NCI-H524 (cell line): ENCODE data around the gene SPAG16.
A peak's percentile ranks its signal among the peaks of the same experiment; 100 is the strongest.

ENCODE experiments used
- DNase-seq, 2 experiments: peaks; one replicate each; lab custom pipeline; 2025; lab: John Stamatoyannopoulos, UW

The SPAG16 gene

GRCh38 chr2:214077727-214078126, 793.5 kb downstream of the SPAG16 start:
- no peak for DNase-seq

GRCh38 chr2:214079032-214079431, 794.8 kb downstream of the SPAG16 start:
- DNase-seq: no peak

GRCh38 chr2:214088536-214088935, 804.3 kb downstream of the SPAG16 start:
- DNase-seq: peak; percentile 23 to 73

- DNase-seq: no peak
Observed at GRCh38 chr2:214096208-214096715, 812.0 kb downstream of the SPAG16 start.

GRCh38 chr2:214098811-214099210, 814.5 kb downstream of the SPAG16 start:
- DNase-seq: no peak

GRCh38 chr2:214100488-214100887, 816.2 kb downstream of the SPAG16 start:
- no peak for DNase-seq

GRCh38 chr2:214103276-214104001, 819.2 kb downstream of the SPAG16 start:
- no peak for DNase-seq

GRCh38 chr2:214104219-214104618, 820.0 kb downstream of the SPAG16 start:
- DNase-seq: no peak

- no peak for DNase-seq
Observed at GRCh38 chr2:214104967-214105366, 820.7 kb downstream of the SPAG16 start.

- DNase-seq: no peak
Observed at GRCh38 chr2:214107726-214108125, 823.5 kb downstream of the SPAG16 start.

GRCh38 chr2:214108598-214108997, 824.3 kb downstream of the SPAG16 start:
- no peak for DNase-seq

GRCh38 chr2:214117054-214117453, 832.8 kb downstream of the SPAG16 start:
- no peak for DNase-seq

GRCh38 chr2:214126135-214126534, 841.9 kb downstream of the SPAG16 start:
- DNase-seq: no peak

GRCh38 chr2:214127170-214127569, 842.9 kb downstream of the SPAG16 start:
- peak in 1 of 2 experiments; percentile 29 for DNase-seq

- DNase-seq: no peak
Observed at GRCh38 chr2:214127571-214127970, 843.3 kb downstream of the SPAG16 start.

- no peak for DNase-seq
Observed at GRCh38 chr2:214128040-214128439, 843.8 kb downstream of the SPAG16 start.

GRCh38 chr2:214130114-214130513, 845.9 kb downstream of the SPAG16 start:
- DNase-seq: no peak

- DNase-seq: no peak
Observed at GRCh38 chr2:214135966-214136365, 851.7 kb downstream of the SPAG16 start.

GRCh38 chr2:214138779-214139178, 854.5 kb downstream of the SPAG16 start:
- no peak for DNase-seq

- peak in 1 of 2 experiments; percentile 3 for DNase-seq
Observed at GRCh38 chr2:214139630-214140284, 855.5 kb downstream of the SPAG16 start.

GRCh38 chr2:214156971-214157370, 872.7 kb downstream of the SPAG16 start:
- peak in 1 of 2 experiments; percentile 50 for DNase-seq

GRCh38 chr2:214158851-214159250, 874.6 kb downstream of the SPAG16 start:
- no peak for DNase-seq

GRCh38 chr2:214169281-214169680, 885.0 kb downstream of the SPAG16 start:
- no peak for DNase-seq
